IMR-90 (cell line): ENCODE data around the gene HCN2.

Experiments
- BHLHE40 ChIP-seq: fragments of 150-350 bp; IDR thresholded peaks from 2 replicates; pipeline ENCODE4 v1.6.1; 2016; ENCODE audit warnings: mild to moderate bottlenecking, low read depth, low read length
- CEBPB ChIP-seq: IDR thresholded peaks from 2 replicates; pipeline ENCODE4 v1.6.1; 2012; ENCODE audit warnings: low read depth, low read length, improper control_type of control experiment
- CHD1 ChIP-seq: IDR thresholded peaks from 2 replicates; pipeline ENCODE4 v1.6.1; 2012; ENCODE audit warnings: low read depth, low read length, improper control_type of control experiment
- MAZ ChIP-seq: IDR thresholded peaks from 2 replicates; pipeline ENCODE4 v1.6.1; 2012; ENCODE audit warnings: low read depth, mild to moderate bottlenecking, low read length, improper control_type of control experiment, moderate library complexity, borderline replicate concordance
- MXI1 ChIP-seq: IDR thresholded peaks from 2 replicates; pipeline ENCODE4 v1.6.1; 2012; ENCODE audit warnings: low read depth, mild to moderate bottlenecking, low read length, moderate library complexity, borderline replicate concordance
- POLR2A ChIP-seq: IDR thresholded peaks from 2 replicates; pipeline ENCODE4 v1.6.1; 2012; ENCODE audit warnings: mild to moderate bottlenecking, low read depth, low read length
- RAD21 ChIP-seq: IDR thresholded peaks from 2 replicates; pipeline ENCODE4 v1.6.1; 2012; ENCODE audit warnings: low read length, improper control_type of control experiment
- RCOR1 ChIP-seq: IDR thresholded peaks from 2 replicates; pipeline ENCODE4 v1.6.1; 2012; ENCODE audit warnings: mild to moderate bottlenecking, low read length, improper control_type of control experiment; ENCODE audit not compliant: insufficient replicate concordance
- RFX5 ChIP-seq: IDR thresholded peaks from 2 replicates; pipeline ENCODE4 v1.8.0; 2012; ENCODE audit warnings: low read depth, mild to moderate bottlenecking, low read length, moderate library complexity
- USF2 ChIP-seq: fragments of 150-350 bp; IDR thresholded peaks from 2 replicates; pipeline ENCODE4 v1.6.1; 2017; ENCODE audit warnings: mild to moderate bottlenecking, antibody characterized with exemption, low read length, low read depth
- TF ChIP-seq, protein P1 (sequence below): conservative IDR thresholded peaks from 2 replicates; pipeline ENCODE4 v1.5.1; 2012; ENCODE audit warnings: mild to moderate bottlenecking, low read depth, low read length, improper control_type of control experiment
- TF ChIP-seq, protein P2 (sequence below): fragments of 150-350 bp; IDR thresholded peaks from 2 replicates; pipeline ENCODE4 v1.6.1; 2016; ENCODE audit warnings: low read depth, mild to moderate bottlenecking, low read length, moderate library complexity, borderline replicate concordance

- TF ChIP-seq, protein P1, sequence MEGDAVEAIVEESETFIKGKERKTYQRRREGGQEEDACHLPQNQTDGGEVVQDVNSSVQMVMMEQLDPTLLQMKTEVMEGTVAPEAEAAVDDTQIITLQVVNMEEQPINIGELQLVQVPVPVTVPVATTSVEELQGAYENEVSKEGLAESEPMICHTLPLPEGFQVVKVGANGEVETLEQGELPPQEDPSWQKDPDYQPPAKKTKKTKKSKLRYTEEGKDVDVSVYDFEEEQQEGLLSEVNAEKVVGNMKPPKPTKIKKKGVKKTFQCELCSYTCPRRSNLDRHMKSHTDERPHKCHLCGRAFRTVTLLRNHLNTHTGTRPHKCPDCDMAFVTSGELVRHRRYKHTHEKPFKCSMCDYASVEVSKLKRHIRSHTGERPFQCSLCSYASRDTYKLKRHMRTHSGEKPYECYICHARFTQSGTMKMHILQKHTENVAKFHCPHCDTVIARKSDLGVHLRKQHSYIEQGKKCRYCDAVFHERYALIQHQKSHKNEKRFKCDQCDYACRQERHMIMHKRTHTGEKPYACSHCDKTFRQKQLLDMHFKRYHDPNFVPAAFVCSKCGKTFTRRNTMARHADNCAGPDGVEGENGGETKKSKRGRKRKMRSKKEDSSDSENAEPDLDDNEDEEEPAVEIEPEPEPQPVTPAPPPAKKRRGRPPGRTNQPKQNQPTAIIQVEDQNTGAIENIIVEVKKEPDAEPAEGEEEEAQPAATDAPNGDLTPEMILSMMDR: no peak
- TF ChIP-seq POLR2A (no peak), CHD1 (no peak), MAZ (no peak), RFX5 (no peak), USF2 (no peak), MXI1 (no peak), RCOR1 (no peak), RAD21 (no peak), CEBPB (no peak), BHLHE40 (no peak)
- TF ChIP-seq, protein P2, sequence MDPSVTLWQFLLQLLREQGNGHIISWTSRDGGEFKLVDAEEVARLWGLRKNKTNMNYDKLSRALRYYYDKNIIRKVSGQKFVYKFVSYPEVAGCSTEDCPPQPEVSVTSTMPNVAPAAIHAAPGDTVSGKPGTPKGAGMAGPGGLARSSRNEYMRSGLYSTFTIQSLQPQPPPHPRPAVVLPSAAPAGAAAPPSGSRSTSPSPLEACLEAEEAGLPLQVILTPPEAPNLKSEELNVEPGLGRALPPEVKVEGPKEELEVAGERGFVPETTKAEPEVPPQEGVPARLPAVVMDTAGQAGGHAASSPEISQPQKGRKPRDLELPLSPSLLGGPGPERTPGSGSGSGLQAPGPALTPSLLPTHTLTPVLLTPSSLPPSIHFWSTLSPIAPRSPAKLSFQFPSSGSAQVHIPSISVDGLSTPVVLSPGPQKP: no peak
Measured at GRCh38 chr19:629961-630714, 40.5 kb downstream of the HCN2 start.
